ENCODE measurements around the gene DBNDD2.

DNA sequence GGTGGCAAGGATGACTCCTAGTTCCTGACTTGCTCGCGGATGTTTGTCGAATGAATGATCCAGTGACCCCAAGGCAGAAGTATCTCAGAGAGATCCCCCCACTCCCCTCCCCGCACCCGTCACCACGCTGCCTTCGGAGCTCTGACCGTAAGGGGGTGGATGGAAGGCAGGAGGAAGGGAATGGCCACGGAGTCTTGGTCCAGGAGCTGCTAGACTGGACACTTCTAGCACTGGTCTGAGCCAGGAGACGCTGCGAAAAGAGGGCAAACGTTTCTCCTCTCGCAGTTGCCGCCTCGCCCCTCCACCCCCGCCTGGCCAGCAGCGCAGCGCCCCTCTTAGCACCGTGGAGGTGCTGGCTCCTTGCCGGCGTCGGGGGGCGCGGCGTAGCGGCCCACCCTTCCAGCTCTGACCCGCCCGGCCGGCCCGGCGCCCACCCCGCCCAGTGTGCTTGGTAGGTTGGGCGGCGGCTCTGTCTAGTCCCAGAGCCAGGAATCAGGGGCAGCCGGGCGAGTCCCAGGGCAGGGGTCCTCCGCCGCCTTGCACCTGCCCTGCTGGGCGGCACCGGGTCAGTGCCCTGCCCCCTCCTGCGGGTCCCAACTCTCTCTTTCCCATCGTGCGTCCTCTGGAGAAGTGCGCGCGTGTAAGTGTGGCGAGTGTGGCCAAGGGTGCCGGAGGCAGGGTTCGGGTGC lies 2.4 kb upstream of the DBNDD2 start:
- TF ChIP-seq, protein P1, sequence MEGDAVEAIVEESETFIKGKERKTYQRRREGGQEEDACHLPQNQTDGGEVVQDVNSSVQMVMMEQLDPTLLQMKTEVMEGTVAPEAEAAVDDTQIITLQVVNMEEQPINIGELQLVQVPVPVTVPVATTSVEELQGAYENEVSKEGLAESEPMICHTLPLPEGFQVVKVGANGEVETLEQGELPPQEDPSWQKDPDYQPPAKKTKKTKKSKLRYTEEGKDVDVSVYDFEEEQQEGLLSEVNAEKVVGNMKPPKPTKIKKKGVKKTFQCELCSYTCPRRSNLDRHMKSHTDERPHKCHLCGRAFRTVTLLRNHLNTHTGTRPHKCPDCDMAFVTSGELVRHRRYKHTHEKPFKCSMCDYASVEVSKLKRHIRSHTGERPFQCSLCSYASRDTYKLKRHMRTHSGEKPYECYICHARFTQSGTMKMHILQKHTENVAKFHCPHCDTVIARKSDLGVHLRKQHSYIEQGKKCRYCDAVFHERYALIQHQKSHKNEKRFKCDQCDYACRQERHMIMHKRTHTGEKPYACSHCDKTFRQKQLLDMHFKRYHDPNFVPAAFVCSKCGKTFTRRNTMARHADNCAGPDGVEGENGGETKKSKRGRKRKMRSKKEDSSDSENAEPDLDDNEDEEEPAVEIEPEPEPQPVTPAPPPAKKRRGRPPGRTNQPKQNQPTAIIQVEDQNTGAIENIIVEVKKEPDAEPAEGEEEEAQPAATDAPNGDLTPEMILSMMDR (IDR thresholded peaks at IDR 0.05) = peak; percentile 11
- TF ChIP-seq EZH2 (IDR thresholded peaks at IDR 0.05) = no peak
- TF ChIP-seq EZH2phosphoT487 (IDR thresholded peaks at IDR 0.05) = peak; percentile 63

All from neural progenitor cell (in vitro differentiated cells).